ENCODE measurements around the gene ADCK2. TPM values are rescaled to one million over a fixed set of nuclear protein-coding genes. Genes with fewer than 3 reads are reported as not detected.

Gene ADCK2
- total and polyA plus RNA-seq, 2 donors (not counting 3 experiments of a cell fraction or from before 2014, with no cell fraction given) = 10.3 to 13.3 TPM

GRCh38 chr7:140698477-140698876 is 25.7 kb downstream of the ADCK2 start:
- Histone ChIP-seq H4K20me1 (replicated peaks; ENCODE audit: control insufficient read depth, extremely low read depth, insufficient read depth, low read length) (no peaks in the 10 kb centered on the region), H3K4me1 (ENCODE audit: control insufficient read depth, extremely low read depth, insufficient read depth, low read length) (peaks cover 12% of the 10 kb centered on the region), H3K4me3 (replicated peaks in 1 of 3; ENCODE audit: insufficient read depth in 1 of 3, low read depth in 1 of 3, low read length in 3 of 3) (no peak overlapping the region), H3K27ac (ENCODE audit: insufficient read depth, low read depth, low read length) (no peak overlapping the region), H3K36me3 (ENCODE audit: control insufficient read depth in 2 of 2, extremely low read depth in 1 of 2, insufficient read depth in 2 of 2, low read length in 2 of 2) (no peaks in the 10 kb centered on the region), H3K9me3 (replicated peaks; ENCODE audit: control insufficient read depth, insufficient read depth, low read length) (no peaks in the 10 kb centered on the region), H3K27me3 (ENCODE audit: control insufficient read depth in 2 of 2, insufficient read depth in 2 of 2, low read length in 2 of 2) (no peaks in the 10 kb centered on the region), H3K79me2 (ENCODE audit: control insufficient read depth, insufficient read depth, low read length) (peaks cover 52% of the 10 kb centered on the region), H3K4me2 (ENCODE audit: insufficient read depth, low read length) (no peak overlapping the region), H3K9me1 (replicated peaks; ENCODE audit: control insufficient read depth, extremely low read depth, insufficient read depth, low read length) (peaks cover 5% of the 10 kb centered on the region), H2AFZ (ENCODE audit: low read depth, low read length) (no peak overlapping the region), H3K9ac (replicated peaks; ENCODE audit: extremely low read depth, insufficient read depth, low read length) (no peak overlapping the region)
- DNase-seq (ENCODE audit: low read depth, low spot score) (no peak), FAIRE-seq (no peak)
- ChIA-PET CTCF (interaction anchor here (1.0 kb wide), 1 partner anchor 23 kb away, joined by 3 read pairs; no protein-coding TSS in a partner anchor), POLR2A (no interaction called here)
- BruUV-seq (replicated peaks) = no TSS peak
- dilution Hi-C loops (cut with MboI; ENCODE audit: extremely low pct_ligation_motif_present, low sequenced_read_pairs) (no loop called here), intact Hi-C loops (cut with micrococcal nuclease) (no loop called here)
- no peak for TF ChIP-seq MYC (IDR thresholded peaks at IDR 0.05; ENCODE audit: low read depth, low read length)
- no peak for TF ChIP-seq EZH2 (IDR thresholded peaks at IDR 0.05; ENCODE audit: borderline replicate concordance, low read depth, low read length, severe bottlenecking)
- TF ChIP-seq CTCF (IDR thresholded peaks at IDR 0.05; ENCODE audit: extremely low read depth in 1 of 2, insufficient read depth in 1 of 2, low read depth in 1 of 2, low read length in 2 of 2) = no peak
- no peak for TF ChIP-seq MAX (IDR thresholded peaks at IDR 0.05; ENCODE audit: insufficient read depth, insufficient read length)
- TF ChIP-seq JUN (IDR thresholded peaks at IDR 0.05; ENCODE audit: borderline replicate concordance, insufficient read depth, insufficient read length, low read depth) = no peak
- TF ChIP-seq FOS (IDR thresholded peaks at IDR 0.05; ENCODE audit: borderline replicate concordance, insufficient read depth, low read length) = no peak
- no peak for TF ChIP-seq POLR2AphosphoS5 (IDR thresholded peaks at IDR 0.05; ENCODE audit: insufficient read depth, low read depth, low read length)
- TF ChIP-seq POLR2A (IDR thresholded peaks at IDR 0.05; ENCODE audit: low read depth, low read length) = no peak
- TF ChIP-seq GATA2 (IDR thresholded peaks at IDR 0.05; ENCODE audit: insufficient read depth, insufficient read length, low read depth, low read length) = no peak
